Stimulated activated CD8-positive, alpha-beta memory T cell treated with anti-CD3 and anti-CD28 coated beads, Interleukin-4, amount 100 ng/mL, for 24 hours (primary cell): ENCODE results near the gene SDHA.
"Not testable (repeated sequence)": the region's sequence is repeated elsewhere in the genome, so short reads cannot be mapped to it uniquely, and the experiment has no call there.

Source experiments
- DNase-seq: peaks from one replicate; pipeline ENCODE4 v3.0.0-alpha.2; 2020; ENCODE audit warnings: low read depth

Gene SDHA

GRCh38 chr5:198516-199196, 19.5 kb upstream of the SDHA start:
- no peak for DNase-seq

- DNase-seq: no peak
Observed at GRCh38 chr5:199197-199949, 18.7 kb upstream of the SDHA start.

GRCh38 chr5:199950-200645, 18.0 kb upstream of the SDHA start:
- DNase-seq: no peak

GRCh38 chr5:200985-201384, 17.1 kb upstream of the SDHA start:
- DNase-seq: no peak

DNA sequence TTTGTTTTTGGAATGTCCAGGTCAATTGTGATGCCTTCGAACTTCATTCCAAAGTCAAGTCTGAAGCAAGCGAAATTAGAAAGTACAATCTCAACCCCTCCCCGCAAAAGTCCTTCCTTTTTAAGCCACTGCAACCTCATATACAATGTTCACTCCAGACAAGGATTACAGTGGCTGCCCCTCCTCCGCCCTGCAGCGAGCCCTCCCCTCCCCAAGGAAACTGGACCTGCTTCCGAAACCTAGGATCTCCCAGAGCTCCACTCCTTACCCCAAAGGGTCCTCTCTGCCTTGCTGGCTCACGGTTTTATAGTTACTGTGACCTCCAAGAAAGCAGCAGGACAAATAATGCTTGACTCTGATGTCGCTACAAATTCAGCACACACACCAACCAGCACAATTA, 16.4 kb upstream of the SDHA start:
- DNase-seq: no peak

- DNase-seq: no peak
Observed at GRCh38 chr5:203246-203930, 14.7 kb upstream of the SDHA start.

- no peak for DNase-seq
Observed at GRCh38 chr5:204001-204400, 14.1 kb upstream of the SDHA start.

- DNase-seq: no peak
Observed at GRCh38 chr5:204462-204861, 13.7 kb upstream of the SDHA start.

- DNase-seq: no peak
Observed at GRCh38 chr5:204966-205670, 13.0 kb upstream of the SDHA start.

GRCh38 chr5:206406-206805, 11.7 kb upstream of the SDHA start:
- DNase-seq: no peak

DNA sequence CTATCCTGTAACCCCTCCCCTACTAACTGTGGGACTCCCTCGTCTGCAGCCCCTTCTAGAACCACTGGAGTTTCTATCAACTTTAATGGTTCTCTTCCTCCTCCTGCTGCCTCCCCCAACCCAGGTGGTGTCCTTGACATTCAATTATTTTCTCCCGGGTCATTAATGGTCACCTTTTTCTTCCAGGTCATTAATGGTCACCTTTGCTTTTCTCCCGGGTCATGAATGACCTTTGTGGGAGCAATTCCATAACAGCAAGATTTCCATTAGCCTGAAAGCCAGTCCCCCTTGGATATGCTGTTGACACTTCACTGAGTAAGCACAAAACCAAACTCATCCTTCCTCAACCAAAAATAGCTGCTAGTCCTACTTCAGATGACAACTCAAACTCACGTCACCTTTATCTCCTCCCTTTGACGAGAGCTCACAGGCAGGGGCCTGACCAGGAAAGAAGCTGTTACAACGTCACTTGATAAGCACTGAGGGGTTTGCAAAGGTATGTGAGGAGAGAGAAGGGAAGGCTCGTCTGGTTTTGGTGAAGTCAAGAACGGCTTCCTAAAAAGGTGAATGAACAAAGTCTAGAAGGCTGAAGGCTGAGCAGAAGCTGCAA, 11.1 kb upstream of the SDHA start:
- no peak for DNase-seq

DNA sequence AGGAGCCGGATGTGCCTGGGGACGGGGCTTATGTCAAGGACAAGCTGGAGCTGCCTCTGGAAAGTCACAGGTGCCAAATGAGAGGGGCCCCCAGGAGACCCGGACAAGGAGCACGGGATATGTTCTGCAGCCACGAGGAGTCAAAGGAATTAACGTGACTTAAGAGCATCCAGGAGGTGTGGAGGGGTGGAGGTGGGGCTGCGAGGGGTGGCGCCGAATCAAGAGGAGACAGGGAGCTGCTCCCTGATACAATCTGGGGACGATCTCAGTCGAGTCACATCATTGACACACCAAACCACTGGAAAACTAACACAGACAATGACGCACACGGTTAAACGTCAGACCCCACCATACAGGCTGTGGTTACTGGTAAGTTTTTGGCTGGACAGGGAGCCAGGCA, 10.5 kb upstream of the SDHA start:
- DNase-seq: no peak

DNA sequence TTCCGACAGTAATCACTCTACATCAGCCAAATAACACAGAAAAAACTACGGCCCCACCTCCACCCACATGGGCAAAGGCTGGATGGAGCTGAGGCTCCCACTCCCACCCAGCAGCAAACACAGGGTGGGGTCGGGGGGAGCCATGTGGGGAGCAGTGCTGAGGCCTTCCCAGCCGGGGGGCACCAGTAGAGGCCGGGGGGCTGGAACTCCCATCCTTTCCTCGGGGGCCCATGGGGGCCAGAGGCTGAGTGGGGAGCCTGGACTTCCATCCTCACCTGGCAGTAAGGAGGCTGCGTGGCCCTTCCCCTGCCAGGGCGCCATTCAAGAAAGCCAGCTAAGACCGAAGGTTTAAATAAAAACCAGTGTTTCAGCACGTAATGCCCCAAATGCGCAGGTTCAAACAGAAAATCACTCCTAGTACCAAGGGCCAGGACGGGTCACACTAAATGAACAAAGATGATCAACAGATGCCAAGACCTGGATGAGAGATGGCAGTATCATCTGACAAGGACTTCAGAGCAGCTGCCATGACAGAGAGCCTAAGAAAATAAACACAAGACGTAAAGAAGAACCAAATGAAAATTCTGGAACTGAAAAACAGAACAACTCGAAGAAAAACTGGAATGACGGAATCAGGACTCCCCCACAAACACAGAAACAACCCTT, 9.5 kb upstream of the SDHA start:
- no peak for DNase-seq

- no peak for DNase-seq
Observed at GRCh38 chr5:213803-214395, 4.2 kb upstream of the SDHA start.

DNA sequence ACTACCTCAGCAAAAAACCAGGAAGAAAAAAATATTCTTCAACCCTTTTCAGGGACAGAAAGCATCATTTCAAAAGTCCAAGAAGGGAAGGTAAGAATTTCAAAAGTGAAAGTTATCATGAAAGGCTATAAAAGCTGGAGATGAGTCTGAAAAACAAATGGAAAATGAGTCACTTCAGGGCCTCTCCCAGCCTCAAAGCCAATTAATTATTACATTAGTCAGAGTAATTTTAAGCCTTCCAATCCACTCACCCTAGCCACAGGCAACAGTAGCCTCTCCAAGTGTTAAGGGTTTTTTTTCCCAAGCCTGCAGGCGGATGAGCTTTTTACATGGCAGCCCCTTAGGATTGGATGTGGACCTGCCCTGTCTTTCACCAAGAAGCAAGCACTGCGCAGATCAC, 2.9 kb upstream of the SDHA start:
- not testable (repeated sequence) for DNase-seq

DNA sequence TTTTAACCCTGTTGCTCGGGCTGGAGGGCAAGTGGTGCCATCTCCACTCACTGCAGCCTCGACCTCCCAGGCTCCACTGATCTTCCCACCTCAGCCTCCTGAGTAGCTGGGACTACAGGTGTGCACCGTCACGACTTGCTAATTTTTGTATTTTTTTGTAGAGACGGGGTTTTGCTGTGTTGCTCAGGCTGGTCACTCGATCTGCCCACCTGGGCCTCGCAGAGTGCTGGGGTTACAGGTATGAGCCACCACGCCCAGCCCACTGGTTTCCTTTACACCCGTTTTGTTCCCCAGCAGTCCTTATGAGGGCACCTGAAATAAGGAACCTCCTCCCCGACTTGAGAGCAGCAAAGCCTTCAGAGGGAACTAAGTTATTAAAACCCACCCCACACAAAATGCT, 2.0 kb upstream of the SDHA start:
- not testable (repeated sequence) for DNase-seq

DNA sequence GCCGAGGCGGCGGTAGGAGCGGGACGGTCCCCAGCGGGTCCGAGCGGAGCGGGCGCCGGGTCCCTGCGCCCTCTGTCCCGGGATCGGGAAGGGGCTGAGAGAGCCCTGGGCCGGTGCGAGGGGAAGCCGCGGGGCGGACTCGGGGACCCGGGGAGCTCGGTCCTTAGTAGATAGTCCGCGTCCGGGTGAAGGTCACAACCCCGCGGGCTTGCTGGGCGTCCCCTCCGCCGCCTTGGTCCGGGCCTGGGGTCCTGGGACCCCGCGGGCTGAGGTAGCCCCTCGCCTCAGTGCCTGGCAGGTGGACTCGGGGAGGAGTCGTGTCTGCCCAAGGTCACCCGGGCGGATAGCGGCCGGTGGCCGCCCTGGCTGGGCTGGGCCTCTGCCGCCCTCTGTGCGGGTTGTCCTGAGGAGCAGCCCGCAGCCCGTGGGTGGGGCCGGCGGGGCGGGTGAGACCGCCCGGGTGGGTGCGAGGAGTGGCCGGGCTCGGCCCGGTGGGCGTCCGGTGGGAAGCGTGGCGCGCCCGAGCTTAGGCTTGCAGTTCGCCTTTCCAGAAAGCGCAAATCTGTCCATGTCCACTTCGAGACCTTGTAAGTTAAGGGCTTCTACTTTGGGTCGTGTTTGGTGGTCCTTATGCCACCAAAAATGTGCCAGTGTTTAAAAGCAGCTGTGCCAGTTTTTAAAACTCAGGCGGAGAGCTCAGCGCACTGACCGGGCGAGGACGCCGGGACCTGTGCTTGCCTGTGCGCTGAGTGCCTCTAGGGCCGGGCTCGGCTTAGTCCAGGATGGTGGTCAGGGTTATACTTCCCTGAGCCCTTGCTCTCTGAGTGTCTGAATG, 554 bp downstream of the SDHA start:
- DNase-seq: no peak

GRCh38 chr5:219460-219863, 1.3 kb downstream of the SDHA start:
- no peak for DNase-seq

DNA sequence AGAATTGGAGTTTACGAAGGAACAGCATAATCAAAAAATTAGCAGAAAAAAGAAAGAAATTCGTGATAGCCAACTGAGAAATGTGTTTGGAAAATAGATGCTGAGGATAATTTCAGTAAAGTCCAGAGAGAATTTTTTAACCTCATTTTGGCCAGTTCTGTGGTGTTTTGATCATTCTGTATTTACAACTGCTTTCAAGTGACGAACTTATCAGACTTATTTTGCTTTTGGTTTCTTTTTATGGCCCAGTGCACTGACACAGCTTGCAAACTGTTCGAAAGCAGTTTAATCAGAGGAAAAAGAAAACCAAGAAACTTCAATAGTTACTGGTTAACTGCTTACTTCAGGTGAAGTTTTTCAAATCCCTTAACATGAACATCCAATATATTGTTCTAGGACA, 1.9 kb downstream of the SDHA start:
- no peak for DNase-seq
